Prostate gland (tissue), 2 donors: Measurements from ENCODE around the gene AARS1. TPM values are rescaled to one million over a fixed set of nuclear protein-coding genes. Genes with fewer than 3 reads are reported as not detected.
"Not testable (repeated sequence)": the region's sequence is repeated elsewhere in the genome, so short reads cannot be mapped to it uniquely, and the experiment has no call there.

Experiments used
- DNase-seq: peaks from one replicate; pipeline ENCODE4 v3.0.0-alpha.2; 2019; ENCODE audit warnings: low spot score
- H3K27ac ChIP-seq, 2 donors: fragments of 200-600 bp; sonication (generic); 2 replicates each; pipeline ENCODE4 v1.5.1; 2017 to 2019
- H3K27me3 ChIP-seq: fragments of 200-600 bp; sonication (generic); replicated peaks from 2 replicates; pipeline ENCODE4 v1.5.1; 2019; ENCODE audit not compliant: insufficient read depth
- H3K36me3 ChIP-seq, 2 donors: fragments of 200-600 bp; sonication (generic); 1 replicate in 1 of 2; 2 replicates in 1 of 2; pipeline versions ENCODE4 v1.5.1 to v1.8.1; 2017 to 2019
- H3K4me1 ChIP-seq: fragments of 200-600 bp; sonication (generic); replicated peaks from 2 replicates; pipeline ENCODE4 v1.5.1; 2019
- H3K4me3 ChIP-seq, 2 donors: fragments of 200-600 bp; sonication (generic); 2 replicates each; pipeline ENCODE4 v1.5.1; 2017 to 2019
- H3K9me3 ChIP-seq: fragments of 200-600 bp; sonication (generic); 2 replicates; pipeline ENCODE4 v1.5.1; 2017
- WGBS: methylation state at CpG from one replicate; pipeline ENCODE4 v1.1.5; 2018; 5-methylcytosine and 5-hydroxymethylcytosine counted together
- intact Hi-C: fragments of 100-400 bp; cut with DNase I; formaldehyde crosslinking; loops from one replicate; pipeline ENCODE4 v1.14.2; 2022
- total RNA-seq, 2 donors: library from RNA; depleted of rRNA; stranded (reverse); fragments of >200 nt; gene quantifications; one replicate each; pipeline ENCODE4 v1.1.0, GENCODE V29; 2016

Gene AARS1
- total RNA-seq, 2 donors from 2014 or later, result 79.1 to 93.1 TPM

- H3K27me3 ChIP-seq, H3K9me3 ChIP-seq, H3K4me3 ChIP-seq, DNase-seq, intact Hi-C loops, H3K36me3 ChIP-seq, H3K27ac ChIP-seq, H3K4me1 ChIP-seq: not testable (repeated sequence)
Measured at GRCh38 chr16:70226024-70226423, 63.3 kb downstream of the AARS1 start.

- H3K4me3 ChIP-seq, H3K36me3 ChIP-seq, intact Hi-C loops, H3K4me1 ChIP-seq, H3K27ac ChIP-seq, DNase-seq, H3K9me3 ChIP-seq, H3K27me3 ChIP-seq: not testable (repeated sequence)
- WGBS, result 79% methylated on average over 4 of the region's 4 CpGs
Measured at GRCh38 chr16:70225430-70225829, 63.9 kb downstream of the AARS1 start.

DNA sequence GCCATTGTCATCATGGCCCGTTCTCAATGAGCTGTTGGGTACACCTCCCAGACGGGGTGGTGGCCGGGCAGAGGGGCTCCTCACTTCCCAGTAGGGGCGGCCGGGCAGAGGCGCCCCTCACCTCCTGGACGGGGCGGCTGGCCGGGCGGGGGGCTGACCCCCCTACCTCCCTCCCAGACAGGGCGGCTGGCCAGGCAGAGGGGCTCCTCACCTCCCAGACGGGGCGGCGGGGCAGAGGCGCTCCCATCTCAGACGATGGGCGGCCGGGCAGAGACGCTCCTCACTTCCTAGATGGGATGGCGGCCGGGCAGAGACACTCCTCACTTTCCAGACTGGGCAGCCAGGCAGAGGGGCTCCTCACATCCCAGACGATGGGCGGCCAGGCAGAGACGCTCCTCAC, 64.7 kb downstream of the AARS1 start:
- H3K4me1 ChIP-seq, intact Hi-C loops, H3K27me3 ChIP-seq, H3K36me3 ChIP-seq, H3K27ac ChIP-seq, H3K9me3 ChIP-seq, DNase-seq, H3K4me3 ChIP-seq: not testable (repeated sequence)
- WGBS, result 93% methylated on average over 13 of the region's 24 CpGs

- H3K27ac ChIP-seq, DNase-seq, H3K9me3 ChIP-seq, H3K4me3 ChIP-seq, intact Hi-C loops, H3K27me3 ChIP-seq, H3K36me3 ChIP-seq, H3K4me1 ChIP-seq: not testable (repeated sequence)
- 93% methylated on average over 1 of the region's 3 CpGs for WGBS
Measured at GRCh38 chr16:70223971-70224513, 65.3 kb downstream of the AARS1 start.

DNA sequence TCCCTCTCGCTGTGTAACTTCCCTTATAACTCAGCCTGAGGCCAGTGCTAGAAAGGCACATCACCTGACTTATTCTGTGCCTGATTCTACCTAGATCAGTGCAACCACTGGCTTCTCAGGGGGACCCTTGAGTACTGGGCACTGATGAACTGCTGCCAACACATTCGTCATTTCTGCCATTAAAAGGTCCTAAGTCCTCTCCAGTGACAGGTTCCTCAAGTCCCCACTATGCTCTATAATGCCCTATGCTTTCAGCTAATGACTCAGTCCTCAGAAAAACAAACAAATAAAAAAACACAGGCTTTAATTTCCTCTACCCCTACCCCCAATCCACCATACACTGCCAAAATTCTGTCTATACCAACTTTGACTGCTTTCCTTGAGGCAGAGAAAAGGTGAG, 66.1 kb downstream of the AARS1 start:
- intact Hi-C loops, result not testable (repeated sequence)
- WGBS, result 83% methylated on average over 1 of the region's 2 CpGs

DNA sequence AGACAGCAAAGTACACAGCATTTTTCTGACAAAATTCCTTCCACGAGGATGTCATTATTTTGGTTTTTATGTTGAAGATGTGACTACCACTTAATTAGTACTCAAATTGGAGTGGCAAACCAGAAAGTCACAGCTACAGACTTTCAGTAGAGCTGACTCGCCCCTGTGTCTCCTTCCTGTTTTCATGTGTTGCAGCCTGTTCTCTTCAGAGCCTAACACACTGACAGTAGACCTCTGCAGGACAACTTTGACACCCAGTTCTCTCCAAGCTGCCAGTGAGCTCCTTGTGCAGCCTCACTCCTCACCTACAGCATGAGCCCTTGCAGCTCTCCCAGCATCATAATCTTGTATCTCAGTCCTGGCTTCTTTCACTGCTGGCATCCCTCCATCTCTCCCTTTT, 66.7 kb downstream of the AARS1 start:
- H3K9me3 ChIP-seq, H3K4me3 ChIP-seq, H3K36me3 ChIP-seq, H3K27ac ChIP-seq, intact Hi-C loops, DNase-seq, H3K4me1 ChIP-seq, H3K27me3 ChIP-seq: not testable (repeated sequence)
- 71% methylated on average over 2 of the region's 2 CpGs for WGBS

More for the DNA sequence above, 66.1 kb downstream of the AARS1 start:
- not testable (repeated sequence) for H3K4me1 ChIP-seq, H3K9me3 ChIP-seq, H3K4me3 ChIP-seq, H3K36me3 ChIP-seq, H3K27me3 ChIP-seq, H3K27ac ChIP-seq, DNase-seq

DNA sequence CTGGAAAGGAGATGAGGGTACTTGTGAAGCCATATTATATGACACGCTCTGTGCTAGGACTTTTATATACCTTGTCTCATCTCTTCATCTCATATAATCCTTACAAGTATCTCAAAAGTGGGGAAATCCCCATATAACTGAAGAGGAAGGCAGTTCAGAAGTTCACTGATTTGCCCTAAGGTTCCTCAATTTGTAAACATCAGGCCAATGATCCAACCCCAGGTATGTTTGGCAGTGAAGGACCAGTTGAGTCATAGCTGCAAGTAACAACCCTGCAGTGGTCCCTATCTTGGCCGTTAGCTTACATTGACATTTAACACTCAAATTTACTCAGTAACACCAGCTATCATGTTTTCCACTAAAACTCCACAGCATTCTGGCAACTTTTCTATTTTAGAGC, 70.7 kb downstream of the AARS1 start:
- H3K36me3 ChIP-seq, DNase-seq, H3K27me3 ChIP-seq, H3K27ac ChIP-seq, H3K4me1 ChIP-seq, intact Hi-C loops, H3K9me3 ChIP-seq, H3K4me3 ChIP-seq: not testable (repeated sequence)
- 50% methylated on average over 2 of the region's 2 CpGs for WGBS

- H3K4me3 ChIP-seq, DNase-seq, H3K36me3 ChIP-seq, intact Hi-C loops, H3K27ac ChIP-seq, H3K9me3 ChIP-seq, H3K4me1 ChIP-seq, H3K27me3 ChIP-seq: not testable (repeated sequence)
- 94% methylated on average over 6 of the region's 6 CpGs for WGBS
Measured at GRCh38 chr16:70206382-70206781, 82.9 kb downstream of the AARS1 start.

GRCh38 chr16:70204668-70205405, 84.5 kb downstream of the AARS1 start:
- H3K9me3 ChIP-seq, H3K27ac ChIP-seq, H3K4me3 ChIP-seq, intact Hi-C loops, H3K4me1 ChIP-seq, DNase-seq, H3K36me3 ChIP-seq, H3K27me3 ChIP-seq: not testable (repeated sequence)
- WGBS, result 96% methylated on average over 23 of the region's 46 CpGs

DNA sequence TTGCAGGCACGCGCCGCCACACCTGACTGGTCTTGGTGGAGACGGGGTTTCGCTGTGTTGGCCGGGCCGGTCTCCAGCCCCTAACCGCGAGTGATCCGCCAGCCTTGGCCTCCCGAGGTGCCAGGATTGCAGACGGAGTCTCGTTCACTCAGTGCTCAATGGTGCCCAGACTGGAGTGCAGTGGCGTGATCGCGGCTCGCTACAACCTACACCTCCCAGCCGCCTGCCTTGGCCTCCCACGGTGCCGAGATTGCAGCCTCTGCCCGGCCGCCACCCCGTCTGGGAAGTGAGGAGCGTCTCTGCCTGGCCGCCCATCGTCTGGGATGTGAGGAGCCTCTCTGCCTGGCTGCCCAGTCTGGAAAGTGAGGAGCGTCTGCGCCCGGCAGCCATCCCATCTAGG, 85.3 kb downstream of the AARS1 start:
- H3K36me3 ChIP-seq, H3K9me3 ChIP-seq, H3K27me3 ChIP-seq, intact Hi-C loops, DNase-seq, H3K4me1 ChIP-seq, H3K4me3 ChIP-seq, H3K27ac ChIP-seq: not testable (repeated sequence)
- WGBS, result 98% methylated on average over 25 of the region's 29 CpGs

DNA sequence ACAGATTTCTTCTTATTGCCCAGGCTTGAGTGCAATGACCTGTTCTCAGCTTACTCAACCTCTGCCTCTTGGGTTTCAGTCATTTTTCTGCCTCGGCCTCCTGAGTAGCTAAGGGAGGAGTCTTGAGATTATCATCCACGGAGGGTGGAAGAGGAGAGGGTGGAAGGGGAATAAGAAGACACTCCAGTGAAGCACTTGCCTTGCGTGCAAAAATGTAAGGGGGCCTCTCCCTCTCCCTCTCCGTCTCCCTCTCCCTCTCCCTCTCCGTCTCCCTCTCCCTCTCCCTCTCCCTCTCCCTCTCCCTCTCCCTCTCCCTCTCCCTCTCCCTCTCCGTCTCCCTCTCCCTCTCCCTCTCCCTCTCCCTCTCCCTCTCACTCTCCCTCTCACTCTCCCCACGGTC, 85.8 kb downstream of the AARS1 start:
- H3K4me3 ChIP-seq, H3K27ac ChIP-seq, H3K4me1 ChIP-seq, intact Hi-C loops, H3K36me3 ChIP-seq, H3K27me3 ChIP-seq, DNase-seq, H3K9me3 ChIP-seq: not testable (repeated sequence)
- WGBS, result 70% methylated on average over 6 of the region's 7 CpGs
